HepG2 (cell line): ENCODE data around the gene TNPO3. TPM values are rescaled to one million over a fixed set of nuclear protein-coding genes. Genes with fewer than 3 reads are reported as not detected.

Source experiments
- ATAC-seq: fragments of 200-7000 bp; cut with Tn5 transposase; 3 replicates; pipeline ENCODE4 v1.9.1; 2020; ENCODE audit warnings: mild to moderate bottlenecking, moderate library complexity
- BruUV-seq: library from RNA; stranded (reverse); fragments of 400-500 nt; replicated peaks from 2 replicates; lab custom pipeline; 2021; lab: Mats Ljungman, UMichigan
- CTCF ChIA-PET: fragments of 300-600 bp; formaldehyde crosslinking; extraction: SDS; loops from one replicate; lab custom pipeline; 2021; ENCODE audit warnings: low total read pairs, inconsistent platforms, low intra/inter-chr PET ratio; lab: Yijun Ruan, JAX
- POLR2A ChIA-PET: fragments of 350-600 bp; sonication (Branson Sonifier 250); formaldehyde crosslinking; loops from one replicate; lab custom pipeline; 2020; ENCODE audit warnings: antibody characterized with exemption, inconsistent platforms; lab: Yijun Ruan, JAX
- DNase-seq: peaks from one replicate; pipeline ENCODE4 v3.0.0-alpha.2; 2015; ENCODE audit warnings: low spot score
- FAIRE-seq: peaks from 3 replicates; lab custom pipeline; 2011; peaks lifted over from hg19 to GRCh38; lab: Jason Lieb, UNC
- H2AFZ ChIP-seq: one replicate; pipeline ENCODE4 v1.6.1; 2011; ENCODE audit warnings: low read length, inconsistent platforms
- H3K27ac ChIP-seq: fragments of 300-600 bp; 3 replicates; pipeline ENCODE4 v1.8.0; 2011; ENCODE audit warnings: mixed run types, mild to moderate bottlenecking, mixed read lengths, low read length, inconsistent platforms; ENCODE audit not compliant: insufficient read depth; ENCODE audit errors: extremely low read length
- H3K27me3 ChIP-seq, 2 experiments: fragments of 200-600 bp in 1 of 2; 2 replicates in 1 of 2; 3 replicates in 1 of 2; pipeline versions ENCODE4 v1.6.0 to v1.8.0; 2011; ENCODE audit warnings: low read length in 2 of 2, mild to moderate bottlenecking in 2 of 2, moderate library complexity in 2 of 2, inconsistent platforms in 1 of 2; ENCODE audit not compliant: insufficient read depth in 2 of 2, control insufficient read depth in 1 of 2
- H3K36me3 ChIP-seq, 2 experiments: fragments of 200-600 bp in 1 of 2; replicated peaks in 1 of 2; 2 replicates in 1 of 2; 3 replicates in 1 of 2; pipeline versions ENCODE4 v1.5.1 to v1.8.0; 2011; ENCODE audit warnings: low read length in 2 of 2, inconsistent platforms in 1 of 2; ENCODE audit not compliant: insufficient read depth in 2 of 2, control insufficient read depth in 1 of 2
- H3K4me1 ChIP-seq: 2 replicates; pipeline ENCODE4 v1.5.1; 2012; ENCODE audit warnings: low read length, inconsistent platforms; ENCODE audit not compliant: insufficient read depth
- H3K4me2 ChIP-seq: 2 replicates; pipeline ENCODE4 v1.6.0; 2011; ENCODE audit warnings: low read depth, low read length, inconsistent platforms
- H3K4me3 ChIP-seq, 3 experiments: fragments of 200-600 bp in 1 of 3; sonication (generic), shearing (Covaris generic) in 1 of 3; replicated peaks in 1 of 3; 2 replicates each; pipeline ENCODE4 v1.5.1; 2011 to 2016; ENCODE audit warnings: low read length in 3 of 3, inconsistent platforms in 2 of 3, low read depth in 2 of 3, mild to moderate bottlenecking in 2 of 3, control low read depth in 1 of 3, mixed read lengths in 1 of 3; ENCODE audit not compliant: insufficient read depth in 1 of 3
- H3K79me2 ChIP-seq: one replicate; pipeline ENCODE4 v1.6.1; 2011; ENCODE audit warnings: low read length, inconsistent platforms; ENCODE audit not compliant: insufficient read depth
- H3K9ac ChIP-seq: 2 replicates; pipeline ENCODE4 v1.6.0; 2011; ENCODE audit warnings: mild to moderate bottlenecking, low read depth, low read length, inconsistent platforms; ENCODE audit not compliant: insufficient read depth
- H3K9me3 ChIP-seq: 2 replicates; pipeline ENCODE4 v1.5.1; 2012; ENCODE audit warnings: mild to moderate bottlenecking, low read length
- H4K20me1 ChIP-seq: 2 replicates; pipeline ENCODE4 v1.6.0; 2011; ENCODE audit warnings: inconsistent platforms, mild to moderate bottlenecking, low read length, moderate library complexity; ENCODE audit not compliant: insufficient read depth
- CHD4 ChIP-seq: fragments of 200-600 bp; sonication (generic); IDR thresholded peaks from 2 replicates; pipeline ENCODE4 v1.7.0; 2017; ENCODE audit warnings: mild to moderate bottlenecking, low read length, borderline replicate concordance
- ERF ChIP-seq: IDR thresholded peaks from 2 replicates; pipeline ENCODE4 v1.6.1; 2018; ENCODE audit warnings: missing biosample characterization, missing genetic modification reagents
- GLI4 ChIP-seq: sonication (generic); formaldehyde crosslinking; IDR thresholded peaks from 2 replicates; pipeline ENCODE4 v1.5.1; 2020; ENCODE audit warnings: missing genetic modification reagents, mild to moderate bottlenecking, moderate library complexity, borderline replicate concordance
- KAT7 ChIP-seq: IDR thresholded peaks from 2 replicates; pipeline ENCODE4 v1.6.1; 2018; ENCODE audit warnings: borderline replicate concordance, missing compliant biosample characterization
- SMAD1 ChIP-seq: sonication (generic); formaldehyde crosslinking; IDR thresholded peaks from 2 replicates; pipeline ENCODE4 v1.4.0; 2020; ENCODE audit warnings: missing genetic modification reagents, low read depth, mild to moderate bottlenecking, borderline replicate concordance
- SRSF4 ChIP-seq: fragments of 200-400 bp; formaldehyde crosslinking; IDR thresholded peaks from one replicate; pipeline ENCODE4 v1.6.1; 2018; ENCODE audit warnings: mild to moderate bottlenecking, low read depth, low read length, moderate library complexity; ENCODE audit not compliant: poor library complexity, severe bottlenecking
- TBL1XR1 ChIP-seq: fragments of 150-350 bp; IDR thresholded peaks from 2 replicates; pipeline ENCODE4 v1.6.1; 2014; ENCODE audit warnings: borderline replicate concordance, low read length; ENCODE audit not compliant: partially characterized antibody
- ZNF382 ChIP-seq: sonication (generic); formaldehyde crosslinking; IDR thresholded peaks from 2 replicates; pipeline ENCODE4 v1.5.0; 2020; ENCODE audit warnings: missing genetic modification reagents, mild to moderate bottlenecking, borderline replicate concordance
- ZNF431 ChIP-seq: sonication (generic); formaldehyde crosslinking; IDR thresholded peaks from 2 replicates; pipeline ENCODE4 v1.9.0; 2022; ENCODE audit warnings: missing genetic modification reagents, low read depth, mild to moderate bottlenecking, borderline replicate concordance
- ZNF567 ChIP-seq: sonication (generic); formaldehyde crosslinking; IDR thresholded peaks from 2 replicates; pipeline ENCODE4 v1.8.1; 2023; ENCODE audit warnings: mild to moderate bottlenecking, missing genetic modification reagents, borderline replicate concordance
- ZNF672 ChIP-seq: sonication (generic); formaldehyde crosslinking; IDR thresholded peaks from 2 replicates; pipeline ENCODE4 v1.8.1; 2022; ENCODE audit warnings: missing genetic modification reagents
- WGBS: methylation state at CpG from one replicate; pipeline ENCODE4 v1.1.6; 2017; ENCODE audit warnings: low lambda C conversion rate; 5-methylcytosine and 5-hydroxymethylcytosine counted together
- in situ Hi-C: cut with HindIII; loops from 2 replicates; pipeline ENCODE4 v1.10.0; 2017; ENCODE audit warnings: low pct_unique_long_range_greater_than_20kb; ENCODE audit not compliant: extremely low pct_ligation_motif_present
- intact Hi-C: fragments of 100-400 bp; cut with micrococcal nuclease; formaldehyde crosslinking; loops from one replicate; pipeline ENCODE4 v1.10.0; 2022; ENCODE audit not compliant: unreplicated experiment
- polyA plus RNA-seq, 8 experiments: library from polyadenylated mRNA; depleted of rRNA in 3 of 8; stranded (reverse) in 7 of 8; unstranded in 1 of 8; fragments of >200 nt; fragmentation: Illumina TruSeq in 4 of 8; extraction: Trizol in 4 of 8; gene quantifications; 2 replicates each; pipeline versions ENCODE4 v1.2.1 to v1.2.3, GENCODE V29; 2011 to 2016; ENCODE audit warnings: low read depth in 4 of 8, missing spikeins in 1 of 8, mixed read lengths in 1 of 8; ENCODE audit not compliant: insufficient read depth in 1 of 8
- total RNA-seq, 5 experiments: library from RNA; depleted of rRNA; stranded (reverse); fragments of >200 nt; fragmentation: Illumina TruSeq; extraction: Trizol; gene quantifications; 2 replicates each; pipeline ENCODE4 v1.2.3, GENCODE V29; 2016; ENCODE audit warnings: low read depth in 1 of 5
- TF ChIP-seq, protein P1 (sequence below): fragments of 450-650 bp; IDR thresholded peaks from 2 replicates; pipeline ENCODE4 v1.6.1; 2017
- TF ChIP-seq, protein P2 (sequence below): sonication (generic); formaldehyde crosslinking; IDR thresholded peaks from 2 replicates; pipeline ENCODE4 v1.4.0; 2020; ENCODE audit warnings: missing genetic modification reagents
- TF ChIP-seq, protein P3 (sequence below): sonication (generic); formaldehyde crosslinking; IDR thresholded peaks from 2 replicates; pipeline ENCODE4 v1.4.0; 2020; ENCODE audit warnings: mild to moderate bottlenecking, missing genetic modification reagents

TNPO3 gene
- total and polyA plus RNA-seq, 2 of the 13 experiments (the other 11 are each of a cell fraction or from before 2014, with no cell fraction given): 23.8 to 44.6 TPM

DNA sequence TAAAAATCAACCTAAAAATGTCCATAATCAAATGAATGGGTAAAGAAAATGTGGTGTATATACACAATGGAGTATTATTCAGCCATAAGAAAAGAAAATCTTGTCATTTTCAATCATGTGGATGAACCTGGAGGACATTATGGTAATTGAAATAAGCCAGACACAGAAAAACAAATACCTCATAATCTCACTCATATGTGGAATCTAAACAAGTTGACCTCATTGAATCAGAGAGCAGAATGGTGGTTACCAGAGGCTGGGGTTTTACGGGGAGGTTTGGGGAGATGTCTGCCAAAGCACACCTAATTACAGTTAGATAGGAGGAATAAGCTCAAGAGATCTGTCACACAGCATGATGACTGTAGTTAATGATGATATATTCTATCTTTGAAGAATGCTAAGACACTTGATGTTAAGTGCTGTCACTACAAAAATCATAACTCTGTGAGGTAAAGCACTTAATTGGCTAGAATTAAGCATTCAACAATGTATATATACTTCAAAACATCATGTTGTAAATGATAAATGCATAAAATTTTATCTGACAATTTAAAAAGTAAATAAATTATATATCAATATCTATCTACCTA lies 39.1 kb upstream of the TNPO3 start:
- ChIA-PET POLR2A (interaction anchor here (0.7 kb wide), 1 partner anchor 13 kb away, joined by 3 read pairs; no protein-coding TSS in a partner anchor), CTCF (no interaction called here)
- Histone ChIP-seq H2AFZ (no peak overlapping the region), H3K4me1 (peaks cover 35% of the 10 kb centered on the region), H3K9me3 (no peaks in the 10 kb centered on the region), H4K20me1 (no peaks in the 10 kb centered on the region), H3K36me3 (no peaks in the 10 kb centered on the region), H3K27me3 (no peaks in the 10 kb centered on the region), H3K79me2 (no peaks in the 10 kb centered on the region), H3K4me3 (no peak overlapping the region), H3K9ac (no peak overlapping the region), H3K4me2 (no peak overlapping the region), H3K27ac (no peak overlapping the region)
- WGBS: 0% methylated on average over 1 of the region's 1 CpG
- no peak for FAIRE-seq
- in situ Hi-C loops: loop anchor here (5.0 kb wide), 1 partner anchor 187 kb away; no protein-coding TSS in a partner anchor
- BruUV-seq: no TSS peak
- intact Hi-C loops: no loop called here
- no peak for DNase-seq
- TF ChIP-seq ERF (CRISPR knock-in tag): no peak
- no peak for TF ChIP-seq ZNF431 (CRISPR knock-in tag)
- TF ChIP-seq, protein P1, sequence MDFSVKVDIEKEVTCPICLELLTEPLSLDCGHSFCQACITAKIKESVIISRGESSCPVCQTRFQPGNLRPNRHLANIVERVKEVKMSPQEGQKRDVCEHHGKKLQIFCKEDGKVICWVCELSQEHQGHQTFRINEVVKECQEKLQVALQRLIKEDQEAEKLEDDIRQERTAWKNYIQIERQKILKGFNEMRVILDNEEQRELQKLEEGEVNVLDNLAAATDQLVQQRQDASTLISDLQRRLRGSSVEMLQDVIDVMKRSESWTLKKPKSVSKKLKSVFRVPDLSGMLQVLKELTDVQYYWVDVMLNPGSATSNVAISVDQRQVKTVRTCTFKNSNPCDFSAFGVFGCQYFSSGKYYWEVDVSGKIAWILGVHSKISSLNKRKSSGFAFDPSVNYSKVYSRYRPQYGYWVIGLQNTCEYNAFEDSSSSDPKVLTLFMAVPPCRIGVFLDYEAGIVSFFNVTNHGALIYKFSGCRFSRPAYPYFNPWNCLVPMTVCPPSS: no peak
- no peak for TF ChIP-seq KAT7 (CRISPR knock-in tag)
- no peak for TF ChIP-seq TBL1XR1
- TF ChIP-seq, protein P2, sequence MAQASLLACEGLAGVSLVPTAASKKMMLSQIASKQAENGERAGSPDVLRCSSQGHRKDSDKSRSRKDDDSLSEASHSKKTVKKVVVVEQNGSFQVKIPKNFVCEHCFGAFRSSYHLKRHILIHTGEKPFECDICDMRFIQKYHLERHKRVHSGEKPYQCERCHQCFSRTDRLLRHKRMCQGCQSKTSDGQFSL (CRISPR knock-in tag): no peak
- TF ChIP-seq SRSF4: no peak
- TF ChIP-seq ZNF382: no peak
- no peak for TF ChIP-seq GLI4 (CRISPR knock-in tag)
- TF ChIP-seq ZNF672 (CRISPR knock-in tag): no peak
- TF ChIP-seq SMAD1 (CRISPR knock-in tag): no peak
- no peak for TF ChIP-seq CHD4
- no peak for TF ChIP-seq ZNF567
- TF ChIP-seq, protein P3, sequence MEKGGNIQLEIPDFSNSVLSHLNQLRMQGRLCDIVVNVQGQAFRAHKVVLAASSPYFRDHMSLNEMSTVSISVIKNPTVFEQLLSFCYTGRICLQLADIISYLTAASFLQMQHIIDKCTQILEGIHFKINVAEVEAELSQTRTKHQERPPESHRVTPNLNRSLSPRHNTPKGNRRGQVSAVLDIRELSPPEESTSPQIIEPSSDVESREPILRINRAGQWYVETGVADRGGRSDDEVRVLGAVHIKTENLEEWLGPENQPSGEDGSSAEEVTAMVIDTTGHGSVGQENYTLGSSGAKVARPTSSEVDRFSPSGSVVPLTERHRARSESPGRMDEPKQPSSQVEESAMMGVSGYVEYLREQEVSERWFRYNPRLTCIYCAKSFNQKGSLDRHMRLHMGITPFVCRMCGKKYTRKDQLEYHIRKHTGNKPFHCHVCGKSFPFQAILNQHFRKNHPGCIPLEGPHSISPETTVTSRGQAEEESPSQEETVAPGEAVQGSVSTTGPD (CRISPR knock-in tag): no peak
- no peak for ATAC-seq
